SK-N-SH (cell line): ENCODE results near the gene ING2. TPM values are rescaled to one million over a fixed set of nuclear protein-coding genes. Genes with fewer than 3 reads are reported as not detected.
"Not testable (repeated sequence)": the region's sequence is repeated elsewhere in the genome, so short reads cannot be mapped to it uniquely, and the experiment has no call there.

Experiments
- CTCF ChIA-PET: fragments of 300-600, 350-600 bp; formaldehyde crosslinking; extraction: SDS; loops from one replicate; lab custom pipeline; 2021; lab: Yijun Ruan, JAX
- POLR2A ChIA-PET: fragments of 350-600 bp; sonication (Branson Sonifier 250); formaldehyde crosslinking; extraction: SDS; loops from one replicate; lab custom pipeline; 2020; ENCODE audit warnings: antibody characterized with exemption, inconsistent platforms; lab: Yijun Ruan, JAX
- DNase-seq: peaks from one replicate; pipeline ENCODE4 v3.0.0; 2012
- H2AFZ ChIP-seq: fragments of 200-600 bp; sonication (generic); 2 replicates; pipeline ENCODE4 v1.8.1; 2016; ENCODE audit warnings: antibody characterized with exemption, mild to moderate bottlenecking, low read depth
- H3F3A ChIP-seq: fragments of 200-600 bp; sonication (generic); replicated peaks from 2 replicates; pipeline ENCODE3; 2016; ENCODE audit warnings: antibody characterized with exemption, mild to moderate bottlenecking; ENCODE audit not compliant: insufficient read depth
- H3K27ac ChIP-seq, 2 experiments: fragments of 200-500 bp in 1 of 2; fragments of 200-600 bp in 1 of 2; sonication (Bioruptor generic) in 1 of 2; sonication (generic), shearing (Covaris generic) in 1 of 2; 2 replicates each; pipeline versions ENCODE4 v1.5.1 to v1.6.1; 2014 to 2016; ENCODE audit warnings: low read depth in 2 of 2, inconsistent platforms in 1 of 2, low read length in 1 of 2, mild to moderate bottlenecking in 1 of 2, mixed read lengths in 1 of 2
- H3K27me3 ChIP-seq: fragments of 200-600 bp; sonication (generic), shearing (Covaris generic); 2 replicates; pipeline ENCODE4 v1.6.1; 2016; ENCODE audit warnings: mixed run types; ENCODE audit not compliant: insufficient read depth
- H3K36me3 ChIP-seq, 2 experiments: fragments of 200-500 bp in 1 of 2; fragments of 200-600 bp in 1 of 2; sonication (Bioruptor generic) in 1 of 2; sonication (generic) in 1 of 2; replicated peaks in 1 of 2; 2 replicates each; pipeline versions ENCODE3 to v1.5.1; 2014 to 2016; ENCODE audit warnings: low read length in 1 of 2, mild to moderate bottlenecking in 1 of 2; ENCODE audit not compliant: insufficient read depth in 2 of 2, control insufficient read depth in 1 of 2
- H3K4me1 ChIP-seq, 2 experiments: fragments of 200-500 bp in 1 of 2; fragments of 200-600 bp in 1 of 2; sonication (Bioruptor generic) in 1 of 2; sonication (generic), shearing (Covaris generic) in 1 of 2; 2 replicates each; pipeline versions ENCODE4 v1.5.1 to v1.6.1; 2014 to 2016; ENCODE audit warnings: low read depth in 1 of 2, low read length in 1 of 2, mixed run types in 1 of 2; ENCODE audit not compliant: insufficient read depth in 2 of 2, control insufficient read depth in 1 of 2
- H3K4me2 ChIP-seq: fragments of 200-600 bp; sonication (generic), shearing (Covaris generic); 2 replicates; pipeline ENCODE4 v1.6.1; 2017; ENCODE audit warnings: mixed run types
- H3K4me3 ChIP-seq, 2 experiments: fragments of 200-500 bp in 1 of 2; fragments of 200-600 bp in 1 of 2; sonication (Bioruptor generic) in 1 of 2; sonication (generic), shearing (Covaris generic) in 1 of 2; 2 replicates each; pipeline versions ENCODE4 v1.5.1 to v1.8.1; 2014 to 2016; ENCODE audit warnings: low read depth in 2 of 2, inconsistent platforms in 1 of 2, low read length in 1 of 2, mild to moderate bottlenecking in 1 of 2, mixed read lengths in 1 of 2, moderate library complexity in 1 of 2
- H3K79me2 ChIP-seq: fragments of 200-600 bp; sonication (generic); 2 replicates; pipeline ENCODE4 v1.8.1; 2017; ENCODE audit warnings: mild to moderate bottlenecking; ENCODE audit not compliant: insufficient read depth
- H3K9ac ChIP-seq: fragments of 200-600 bp; sonication (generic); 2 replicates; pipeline ENCODE4 v1.6.1; 2017; ENCODE audit warnings: mixed run types
- H3K9me2 ChIP-seq: fragments of 200-600 bp; sonication (generic); 2 replicates; pipeline ENCODE4 v1.6.1; 2017; ENCODE audit warnings: mixed run types
- H3K9me3 ChIP-seq: fragments of 200-600 bp; sonication (generic); 2 replicates; pipeline ENCODE4 v1.6.1; 2017; ENCODE audit warnings: mixed run types, mild to moderate bottlenecking, moderate library complexity
- H4K20me1 ChIP-seq: fragments of 200-600 bp; sonication (generic); 2 replicates; pipeline ENCODE4 v1.6.1; 2017; ENCODE audit warnings: mild to moderate bottlenecking, mixed run types; ENCODE audit not compliant: insufficient read depth
- CHD2 ChIP-seq: fragments of 150-350 bp; IDR thresholded peaks from 2 replicates; pipeline ENCODE4 v1.6.1; 2018; ENCODE audit warnings: low read length; ENCODE audit not compliant: partially characterized antibody
- FOXJ3 ChIP-seq: sonication (generic); formaldehyde crosslinking; IDR thresholded peaks from 2 replicates; pipeline ENCODE4 v1.5.1; 2020; ENCODE audit warnings: mild to moderate bottlenecking, missing genetic modification reagents
- FOXM1 ChIP-seq: IDR thresholded peaks from 2 replicates; pipeline ENCODE4 v1.4.0; 2012; ENCODE audit warnings: low read depth, mild to moderate bottlenecking
- GATA2 ChIP-seq: sonication (generic); formaldehyde crosslinking; IDR thresholded peaks from 2 replicates; pipeline ENCODE4 v1.5.0; 2020; ENCODE audit warnings: mild to moderate bottlenecking, missing genetic modification reagents
- JUND ChIP-seq: IDR thresholded peaks from 2 replicates; pipeline ENCODE4 v1.4.0; 2012
- MEF2A ChIP-seq: IDR thresholded peaks from 2 replicates; pipeline ENCODE4 v1.4.0; 2012; ENCODE audit warnings: low read depth, borderline replicate concordance
- MXI1 ChIP-seq: IDR thresholded peaks from 2 replicates; pipeline ENCODE4 v1.6.1; 2012; ENCODE audit warnings: mild to moderate bottlenecking, low read depth, low read length, improper control_type of control experiment
- NFIC ChIP-seq: IDR thresholded peaks from 2 replicates; pipeline ENCODE4 v1.4.0; 2012; ENCODE audit warnings: borderline replicate concordance
- POLR2AphosphoS5 ChIP-seq: IDR thresholded peaks from 2 replicates; pipeline ENCODE4 v1.6.1; 2012; ENCODE audit warnings: low read depth, low read length
- RCOR1 ChIP-seq: fragments of 150-350 bp; IDR thresholded peaks from 2 replicates; pipeline ENCODE4 v1.6.1; 2017; ENCODE audit warnings: antibody characterized with exemption, low read length
- REST ChIP-seq: IDR thresholded peaks from 2 replicates; pipeline ENCODE4 v1.6.1; 2012; ENCODE audit warnings: mild to moderate bottlenecking, low read depth, low read length, moderate library complexity
- RXRA ChIP-seq: IDR thresholded peaks from 2 replicates; pipeline ENCODE4 v1.4.0; 2012; ENCODE audit warnings: low read depth, mild to moderate bottlenecking, borderline replicate concordance
- SIN3A ChIP-seq: IDR thresholded peaks from 2 replicates; pipeline ENCODE4 v1.6.1; 2012; ENCODE audit warnings: low read depth, mild to moderate bottlenecking, low read length, moderate library complexity, borderline replicate concordance
- SMC3 ChIP-seq: IDR thresholded peaks from 2 replicates; pipeline ENCODE4 v1.6.1; 2012; ENCODE audit warnings: low read depth, low read length, improper control_type of control experiment
- TCF12 ChIP-seq: IDR thresholded peaks from 2 replicates; pipeline ENCODE4 v1.4.0; 2012
- USF2 ChIP-seq: fragments of 150-350 bp; IDR thresholded peaks from 2 replicates; pipeline ENCODE4 v1.6.1; 2017; ENCODE audit warnings: antibody characterized with exemption, low read length, low read depth, borderline replicate concordance
- YY1 ChIP-seq: IDR thresholded peaks from 2 replicates; pipeline ENCODE4 v1.4.0; 2012; ENCODE audit warnings: low read depth, mild to moderate bottlenecking
- ZBTB33 ChIP-seq: IDR thresholded peaks from 2 replicates; pipeline ENCODE4 v1.4.0; 2012; ENCODE audit warnings: low read depth, borderline replicate concordance
- WGBS: methylation state at CpG from one replicate; pipeline ENCODE4 v1.1.6; 2017; ENCODE audit warnings: low lambda C conversion rate; 5-methylcytosine and 5-hydroxymethylcytosine counted together
- polyA plus RNA-seq, 3 experiments: library from polyadenylated mRNA; depleted of rRNA; stranded (reverse); fragments of >200 nt; gene quantifications; 2 replicates each; pipeline ENCODE4 v1.2.3, GENCODE V29; 2012
- TF ChIP-seq, protein P1 (sequence below): fragments of 200-600 bp; sonication (generic); IDR thresholded peaks from 2 replicates; pipeline ENCODE4 v1.6.1; 2017; ENCODE audit warnings: antibody characterized with exemption, mild to moderate bottlenecking, moderate library complexity
- TF ChIP-seq, protein P2 (sequence below): IDR thresholded peaks from 2 replicates; pipeline ENCODE4 v1.4.0; 2012; ENCODE audit warnings: low read depth

The ING2 gene
- polyA plus RNA-seq, 1 of the 3 experiments (the other 2 are of a cell fraction) = 15.1 TPM

GRCh38 chr4:183552274-183553146, 47.7 kb downstream of the ING2 start:
- CTCF ChIA-PET = no interaction called here
- H3K9me2 ChIP-seq = no peaks in the 10 kb centered on the region
- H3K79me2 ChIP-seq = no peaks in the 10 kb centered on the region
- no peaks in the 10 kb centered on the region for H3K36me3 ChIP-seq
- H3K27me3 ChIP-seq = no peaks in the 10 kb centered on the region
- no peaks in the 10 kb centered on the region for H3K4me1 ChIP-seq
- H2AFZ ChIP-seq = no peak overlapping the region
- DNase-seq = no peak
- POLR2A ChIA-PET = no interaction called here
- no peaks in the 10 kb centered on the region for H3K9me3 ChIP-seq
- no peak overlapping the region for H3K4me2 ChIP-seq
- 44% methylated on average over 11 of the region's 18 CpGs for WGBS
- H3K4me3 ChIP-seq = no peak overlapping the region
- TF ChIP-seq GATA2 (no peak), RCOR1 (no peak), MEF2A (no peak), YY1 (no peak), NFIC (no peak), POLR2AphosphoS5 (no peak), REST (no peak), SIN3A (no peak), USF2 (no peak), FOXJ3 (CRISPR knock-in tag) (no peak), RXRA (no peak), CHD2 (no peak), JUND (no peak), MXI1 (no peak), SMC3 (no peak), FOXM1 (no peak), TCF12 (no peak), ZBTB33 (no peak)
- TF ChIP-seq, protein P1, sequence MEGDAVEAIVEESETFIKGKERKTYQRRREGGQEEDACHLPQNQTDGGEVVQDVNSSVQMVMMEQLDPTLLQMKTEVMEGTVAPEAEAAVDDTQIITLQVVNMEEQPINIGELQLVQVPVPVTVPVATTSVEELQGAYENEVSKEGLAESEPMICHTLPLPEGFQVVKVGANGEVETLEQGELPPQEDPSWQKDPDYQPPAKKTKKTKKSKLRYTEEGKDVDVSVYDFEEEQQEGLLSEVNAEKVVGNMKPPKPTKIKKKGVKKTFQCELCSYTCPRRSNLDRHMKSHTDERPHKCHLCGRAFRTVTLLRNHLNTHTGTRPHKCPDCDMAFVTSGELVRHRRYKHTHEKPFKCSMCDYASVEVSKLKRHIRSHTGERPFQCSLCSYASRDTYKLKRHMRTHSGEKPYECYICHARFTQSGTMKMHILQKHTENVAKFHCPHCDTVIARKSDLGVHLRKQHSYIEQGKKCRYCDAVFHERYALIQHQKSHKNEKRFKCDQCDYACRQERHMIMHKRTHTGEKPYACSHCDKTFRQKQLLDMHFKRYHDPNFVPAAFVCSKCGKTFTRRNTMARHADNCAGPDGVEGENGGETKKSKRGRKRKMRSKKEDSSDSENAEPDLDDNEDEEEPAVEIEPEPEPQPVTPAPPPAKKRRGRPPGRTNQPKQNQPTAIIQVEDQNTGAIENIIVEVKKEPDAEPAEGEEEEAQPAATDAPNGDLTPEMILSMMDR = no peak
- TF ChIP-seq, protein P2, sequence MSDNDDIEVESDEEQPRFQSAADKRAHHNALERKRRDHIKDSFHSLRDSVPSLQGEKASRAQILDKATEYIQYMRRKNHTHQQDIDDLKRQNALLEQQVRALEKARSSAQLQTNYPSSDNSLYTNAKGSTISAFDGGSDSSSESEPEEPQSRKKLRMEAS = no peak
- TF ChIP-seq, all 33 proteins: peak for 0
- H3F3A ChIP-seq = no peaks in the 10 kb centered on the region
- H3K9ac ChIP-seq = no peak overlapping the region
- no peak overlapping the region for H3K27ac ChIP-seq
- no peaks in the 10 kb centered on the region for H4K20me1 ChIP-seq

GRCh38 chr4:183553147-183553478, 48.3 kb downstream of the ING2 start:
- H3F3A ChIP-seq, H3K27me3 ChIP-seq, H3K9ac ChIP-seq, H3K9me3 ChIP-seq, DNase-seq, H3K36me3 ChIP-seq, H3K4me3 ChIP-seq, H3K9me2 ChIP-seq, H2AFZ ChIP-seq, POLR2A ChIA-PET, H3K4me1 ChIP-seq, CTCF ChIA-PET, H3K79me2 ChIP-seq, H4K20me1 ChIP-seq, H3K4me2 ChIP-seq, H3K27ac ChIP-seq: not testable (repeated sequence)
- WGBS = no CpG with 5 or more reads among the region's 1 CpG
